ENCODE data around the gene HOXB8. TPM values are rescaled to one million over a fixed set of nuclear protein-coding genes. Genes with fewer than 3 reads are reported as not detected.

Gene HOXB8
- total and polyA plus RNA-seq, 10 of the 15 experiments (the other 5 are each of a cell fraction or from before 2014, with no cell fraction given), result 0.21 TPM; not detected in 9

GRCh38 chr17:48615963-48616716 is 1.0 kb upstream of the HOXB8 start:
- Histone ChIP-seq H3K4me2 (ENCODE audit: control insufficient read depth, insufficient read depth) (no peak overlapping the region), H3K79me2 (ENCODE audit: control insufficient read depth, insufficient read depth, low read length) (no peaks in the 10 kb centered on the region), H3K9me3 (replicated peaks; ENCODE audit: control insufficient read depth, insufficient read depth, low read length) (no peaks in the 10 kb centered on the region), H3K4me3 (no peak overlapping the region), H3K4me1 (ENCODE audit: control insufficient read depth, insufficient read depth, low read length) (peaks cover 6% of the 10 kb centered on the region), H2AFZ (ENCODE audit: control insufficient read depth, low read depth, low read length) (no peak overlapping the region), H3K27ac (ENCODE audit: control insufficient read depth, insufficient read depth) (no peak overlapping the region), H3K36me3 (ENCODE audit: control insufficient read depth in 2 of 2, insufficient read depth in 2 of 2, low read length in 1 of 2) (no peaks in the 10 kb centered on the region; a peak in 1 of 4 replicates), H3K27me3 (replicated peaks in 1 of 2; ENCODE audit: control insufficient read depth in 2 of 2, insufficient read depth in 2 of 2, low read length in 1 of 2) (peaks cover 31 to 43% of the 10 kb centered on the region in 2 experiments), H4K20me1 (ENCODE audit: control insufficient read depth, insufficient read depth) (no peaks in the 10 kb centered on the region), H3K9ac (ENCODE audit: control insufficient read depth, insufficient read depth, low read length) (no peak overlapping the region)
- in situ Hi-C loops (cut with MboI), result no loop called here
- SMC1A ChIA-PET (ENCODE audit: uncharacterized antibody, unreplicated experiment), result interaction anchor here (0.9 to 1.8 kb wide), 3 partner anchors 10 to 23 kb away, joined by 3 to 7 read pairs (median 5); no protein-coding TSS in a partner anchor
- POLR2A ChIA-PET, result no interaction called here
- DNase-seq (ENCODE audit: low read depth, low spot score), result no peak
- intact Hi-C loops (cut with micrococcal nuclease; ENCODE audit: unreplicated experiment), result loop anchor here (5.0 kb wide), 1 partner anchor 354 kb away; no protein-coding TSS in a partner anchor
- TF ChIP-seq CREM (IDR thresholded peaks at IDR 0.05; ENCODE audit: low read depth) (no peak), TBL1XR1 (IDR thresholded peaks at IDR 0.05; ENCODE audit: low read depth, low read length) (no peak)
- no TSS peak for BruUV-seq (replicated peaks)
- ATAC-seq, result no peak
- CTCF ChIA-PET, result interaction anchor here (0.7 to 1.6 kb wide), 4 partner anchors 20 to 481 kb away, joined by 3 to 4 read pairs (median 3); no protein-coding TSS in a partner anchor
- 59% methylated on average over 17 of the region's 17 CpGs for WGBS (ENCODE audit: insufficient coverage, insufficient replicate concordance, low lambda C conversion rate, missing lambda C conversion rate)
- FAIRE-seq, result no peak
- RAD21 ChIA-PET (ENCODE audit: unreplicated experiment), result no interaction called here

GRCh38 chr17:48613862-48614694 is 1.0 kb downstream of the HOXB8 start:
- POLR2A ChIA-PET, result no interaction called here
- no peak for TF ChIP-seq PKNOX1 (IDR thresholded peaks at IDR 0.05)
- TF ChIP-seq SUZ12 (IDR thresholded peaks at IDR 0.05; ENCODE audit: unreplicated experiment), result peak; percentile 85
- TF ChIP-seq POU2F2 (IDR thresholded peaks at IDR 0.05; ENCODE audit: borderline replicate concordance, low read depth, low read length), result no peak
- 0 out of 2 replicates have a peak, but pooled peaks have one; percentile 71 for TF ChIP-seq EZH2 (IDR thresholded peaks at IDR 0.05; ENCODE audit: borderline replicate concordance, control insufficient read depth, low read depth, low read length)
- H3K79me2 ChIP-seq (ENCODE audit: control insufficient read depth, insufficient read depth, low read length), result no peaks in the 10 kb centered on the region
- H3K27me3 ChIP-seq (replicated peaks in 1 of 2; ENCODE audit: control insufficient read depth in 2 of 2, insufficient read depth in 2 of 2, low read length in 1 of 2), result peaks cover 26 to 28% of the 10 kb centered on the region in 2 experiments
- FAIRE-seq (no peak), DNase-seq (ENCODE audit: low read depth, low spot score) (no peak), ATAC-seq (no peak)
- H3K9ac ChIP-seq (ENCODE audit: control insufficient read depth, insufficient read depth, low read length), result no peak overlapping the region
- CTCF ChIA-PET, result interaction anchor here (1.2 to 1.3 kb wide), 2 partner anchors 11 to 21 kb away, joined by 3 to 7 read pairs; partner anchors contain the start of gene HOXB5
- 12% methylated on average over 52 of the region's 55 CpGs for WGBS (ENCODE audit: insufficient coverage, insufficient replicate concordance, low lambda C conversion rate, missing lambda C conversion rate)
- H3K27ac ChIP-seq (ENCODE audit: control insufficient read depth, insufficient read depth), result no peak overlapping the region
- intact Hi-C loops (cut with micrococcal nuclease; ENCODE audit: unreplicated experiment) (no loop called here), in situ Hi-C loops (cut with MboI) (no loop called here)
- H4K20me1 ChIP-seq (ENCODE audit: control insufficient read depth, insufficient read depth), result no peaks in the 10 kb centered on the region
- no peak overlapping the region for H2AFZ ChIP-seq (ENCODE audit: control insufficient read depth, low read depth, low read length)
- SMC1A ChIA-PET (ENCODE audit: uncharacterized antibody, unreplicated experiment), result no interaction called here
- H3K4me3 ChIP-seq, result no peak overlapping the region
- no TSS peak for BruUV-seq (replicated peaks)
- peaks cover 11% of the 10 kb centered on the region for H3K4me1 ChIP-seq (ENCODE audit: control insufficient read depth, insufficient read depth, low read length)
- no peaks in the 10 kb centered on the region; a peak in 1 of 4 replicates for H3K36me3 ChIP-seq (ENCODE audit: control insufficient read depth in 2 of 2, insufficient read depth in 2 of 2, low read length in 1 of 2)
- no peaks in the 10 kb centered on the region for H3K9me3 ChIP-seq (replicated peaks; ENCODE audit: control insufficient read depth, insufficient read depth, low read length)
- H3K4me2 ChIP-seq (ENCODE audit: control insufficient read depth, insufficient read depth), result peak overlapping the region; percentile 25; the same call in 1 of the 2 replicates
- RAD21 ChIA-PET (ENCODE audit: unreplicated experiment), result no interaction called here
